ENCODE measurements around the gene IGDCC3.

IGDCC3 gene

GRCh38 chr15:65338823-65339222 lies 39.0 kb downstream of the IGDCC3 start:
- no peak for DNase-seq

- no peak for DNase-seq
Measured at GRCh38 chr15:65338366-65338765, 39.4 kb downstream of the IGDCC3 start.

- no peak for DNase-seq
Measured at GRCh38 chr15:65337436-65338070, 40.2 kb downstream of the IGDCC3 start.

DNA sequence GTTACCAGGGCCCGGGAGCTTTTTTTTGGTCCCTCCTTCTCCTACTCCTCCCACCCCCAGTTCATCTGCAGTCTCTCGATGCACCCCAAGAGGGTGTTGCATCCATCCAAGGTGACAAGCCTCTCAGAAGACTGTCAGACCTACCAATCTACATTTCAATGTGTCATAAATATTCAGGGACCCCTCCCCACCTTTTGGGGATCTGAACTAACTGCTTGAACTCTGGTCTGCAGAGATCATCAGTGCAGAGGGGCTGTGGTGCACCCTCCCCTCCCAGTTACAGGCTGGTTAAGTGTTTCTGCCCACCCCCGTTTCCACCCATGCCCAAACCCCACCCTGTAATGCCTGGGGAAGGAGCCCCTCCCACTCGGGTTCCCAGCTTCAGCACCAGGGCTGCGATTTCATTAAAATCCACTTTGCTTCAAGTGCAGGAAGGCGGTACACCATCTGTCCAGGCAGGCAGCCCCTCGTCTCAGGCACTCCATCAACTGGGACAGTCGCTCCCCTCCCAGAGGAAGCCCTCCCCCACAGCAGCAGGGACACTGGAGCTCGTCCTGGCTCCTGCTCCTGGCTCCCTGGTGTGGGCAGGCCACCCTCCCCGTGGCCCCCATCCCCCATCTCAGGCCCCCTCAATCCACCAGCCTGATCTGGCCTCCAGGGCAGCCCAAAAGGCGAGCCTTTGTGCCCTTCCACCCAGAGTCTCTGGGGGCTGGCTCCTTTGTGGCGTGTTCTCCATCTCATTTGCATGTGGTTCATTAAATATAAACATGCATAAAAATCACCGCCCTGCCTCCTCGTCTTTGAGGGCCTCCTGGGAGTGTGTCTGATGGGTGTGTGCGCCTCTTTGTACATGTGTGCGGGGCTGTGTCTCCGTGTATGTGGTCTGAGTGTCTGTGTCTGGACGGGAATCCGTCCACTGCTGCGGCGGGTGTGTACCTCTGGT lies 41.0 kb downstream of the IGDCC3 start:
- no peak for DNase-seq

DNA sequence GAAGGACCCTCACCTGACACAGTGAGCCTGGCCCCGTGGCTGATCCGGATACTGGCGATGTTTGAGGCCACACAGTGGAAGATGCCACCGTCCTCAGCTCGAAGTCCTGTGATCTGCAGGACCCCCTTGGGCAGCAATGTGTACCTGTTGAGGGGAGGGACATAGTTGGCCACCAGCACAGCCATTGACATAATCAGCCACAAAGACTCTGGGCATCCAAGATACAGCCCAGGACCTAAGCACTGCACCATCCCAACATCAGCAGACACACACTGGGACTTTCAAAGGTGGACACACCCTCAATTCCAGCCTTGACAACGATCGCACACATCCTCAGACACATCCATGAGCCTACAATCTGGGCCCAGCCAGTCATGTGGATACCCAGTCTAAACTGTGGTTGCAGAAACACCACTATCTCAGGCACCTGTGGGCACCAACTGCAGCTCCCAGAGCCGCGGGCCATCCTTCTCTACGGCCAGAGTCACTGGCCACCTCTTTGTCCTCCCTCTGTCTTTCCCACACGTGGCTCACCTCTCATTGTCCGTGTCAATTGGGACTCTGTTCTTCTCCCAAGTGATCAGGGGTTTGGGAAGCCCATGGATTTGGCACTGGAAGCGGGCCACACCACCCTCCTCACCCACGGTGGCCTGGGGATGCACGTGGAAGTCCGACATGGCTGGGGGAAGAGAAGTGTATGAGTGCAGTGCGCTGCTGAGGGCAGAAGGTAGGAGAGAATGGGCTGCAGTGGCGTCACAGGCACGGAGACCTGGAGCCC lies 42.3 kb downstream of the IGDCC3 start:
- no peak for DNase-seq

GRCh38 chr15:65334586-65335231 lies 43.1 kb downstream of the IGDCC3 start:
- DNase-seq: no peak

- DNase-seq: no peak
Measured at GRCh38 chr15:65333856-65334255, 43.9 kb downstream of the IGDCC3 start.

GRCh38 chr15:65333148-65333820 lies 44.5 kb downstream of the IGDCC3 start:
- DNase-seq: no peak

DNA sequence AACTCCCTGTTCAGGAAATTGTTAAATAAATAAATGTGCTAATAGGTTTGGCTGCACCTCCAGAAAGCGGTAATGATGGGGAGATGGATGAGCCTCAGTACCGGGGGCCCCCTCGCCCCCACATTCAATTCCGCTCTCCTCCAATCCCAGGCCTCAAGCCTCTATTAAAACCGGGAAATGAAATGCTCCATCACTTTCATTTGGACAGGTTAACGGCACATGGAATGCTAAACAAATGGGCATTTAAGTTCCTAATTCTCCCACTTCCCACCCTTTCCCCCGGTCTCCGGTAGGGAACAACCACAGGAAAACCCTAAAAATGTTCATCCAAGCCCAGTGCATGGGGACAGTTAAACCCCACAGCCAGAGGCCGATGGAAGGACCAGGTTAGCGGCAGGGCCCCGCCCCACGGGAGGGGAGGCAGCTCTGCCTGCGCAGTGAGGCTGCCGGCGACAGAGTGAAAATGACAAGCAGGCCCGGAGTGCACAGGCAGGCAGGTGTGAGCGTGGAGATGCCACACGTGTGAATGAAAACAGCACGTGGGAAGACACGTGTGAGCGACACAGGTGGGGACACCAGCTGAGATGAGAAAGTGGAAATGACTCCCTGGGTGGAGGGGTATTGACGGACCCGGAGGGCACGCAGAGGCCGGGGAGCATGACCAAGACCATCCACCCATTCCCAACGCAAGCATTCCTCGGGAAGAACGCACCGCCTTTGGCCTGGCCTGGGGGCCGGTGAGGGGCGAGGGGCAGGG lies 45.2 kb downstream of the IGDCC3 start:
- DNase-seq: no peak

DNA sequence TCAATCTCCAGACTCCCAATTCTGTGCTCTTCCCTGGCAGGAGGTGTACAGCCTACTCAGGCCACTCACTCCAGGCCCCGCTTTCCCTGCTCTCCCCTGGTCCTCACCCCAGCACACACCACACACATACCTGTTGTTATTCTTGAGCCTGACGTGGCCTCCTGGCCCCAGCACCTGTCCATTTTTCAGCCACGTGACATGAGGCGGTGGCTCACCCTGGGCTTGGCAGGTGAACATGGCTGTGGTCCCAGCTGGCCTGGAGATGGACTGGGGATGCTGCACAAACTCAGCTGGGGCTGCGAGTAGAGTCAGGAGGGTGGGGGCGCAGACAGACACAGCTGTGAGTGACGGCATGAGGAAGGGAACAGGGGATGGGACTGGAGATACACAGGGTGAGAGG lies 46.0 kb downstream of the IGDCC3 start:
- DNase-seq: no peak

GRCh38 chr15:65330934-65331645 lies 46.7 kb downstream of the IGDCC3 start:
- DNase-seq: no peak

DNA sequence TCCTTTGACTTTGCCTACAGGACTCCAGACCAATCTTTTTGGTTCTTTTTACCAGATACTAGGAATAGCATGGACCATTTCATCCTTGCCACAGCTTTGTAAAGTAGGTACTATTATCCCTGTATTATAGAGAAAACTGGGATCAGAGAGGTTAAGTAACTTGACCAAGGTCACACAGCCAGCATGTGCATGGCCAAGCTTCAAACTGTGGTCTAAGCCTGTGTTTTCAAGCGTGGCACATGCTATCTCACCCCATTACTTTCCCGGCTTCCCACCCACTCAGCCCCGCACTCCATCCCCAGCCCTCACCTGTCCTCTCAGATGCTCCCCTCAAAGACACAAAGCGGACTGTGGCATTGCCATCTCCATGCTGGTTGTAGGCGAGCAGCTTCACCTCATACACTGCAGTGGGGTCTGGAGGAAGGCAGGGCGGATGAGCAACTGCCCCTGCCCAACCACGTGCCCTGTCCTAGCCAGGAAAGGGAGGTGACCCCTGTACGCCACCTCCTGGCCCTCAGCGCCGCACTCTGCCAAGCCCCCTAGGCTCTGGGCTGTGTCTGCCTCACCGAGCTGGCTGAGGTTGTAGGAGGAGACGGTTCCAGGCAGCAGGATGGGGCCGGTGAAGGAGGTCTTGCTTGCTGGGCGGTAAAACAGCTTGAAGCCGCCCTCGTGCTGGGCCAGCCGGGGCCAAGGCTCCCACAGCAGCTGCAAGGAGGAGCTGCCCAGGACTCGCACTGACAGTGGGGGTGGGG lies 47.6 kb downstream of the IGDCC3 start:
- DNase-seq: no peak

GRCh38 chr15:65329288-65329983 lies 48.4 kb downstream of the IGDCC3 start:
- DNase-seq: no peak

DNA sequence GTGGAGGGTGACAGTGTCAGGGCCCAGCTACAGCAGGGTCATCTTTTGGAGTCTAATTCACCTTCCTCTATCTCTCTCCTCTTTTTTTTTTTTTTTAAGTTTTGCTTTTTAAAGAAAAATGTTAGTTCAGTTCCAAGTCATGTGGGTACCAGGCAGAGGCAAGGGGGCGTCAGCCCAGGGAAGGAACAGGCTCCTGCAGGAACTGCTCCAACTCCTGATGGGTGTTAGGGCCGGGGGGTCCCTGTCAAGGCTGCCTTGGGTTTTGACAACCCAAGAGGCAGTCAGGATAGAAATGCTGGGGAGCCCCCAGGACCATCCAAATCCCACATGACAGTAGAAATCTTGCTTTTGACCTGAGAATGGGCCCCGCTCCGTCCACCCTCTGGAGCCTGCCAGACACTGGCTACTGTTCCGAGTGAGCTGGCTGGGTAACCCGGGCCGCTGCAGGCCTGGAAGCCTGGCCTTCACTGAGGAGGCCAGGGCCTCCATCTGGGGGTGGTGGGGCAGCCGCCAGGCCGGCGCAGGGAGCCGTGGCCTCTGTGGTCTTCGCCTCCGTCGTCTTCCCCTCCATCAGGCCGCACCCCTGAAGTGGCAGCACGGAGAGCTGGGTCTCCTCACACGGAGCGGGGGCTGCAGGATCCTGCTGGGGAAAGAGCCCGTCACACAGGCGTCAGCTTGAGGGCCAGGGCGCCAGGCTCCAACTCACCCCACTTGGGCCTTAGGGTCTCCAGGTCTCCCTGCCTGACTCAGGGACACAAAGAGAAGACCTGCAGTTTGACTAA lies 49.1 kb downstream of the IGDCC3 start:
- DNase-seq: no peak

DNA sequence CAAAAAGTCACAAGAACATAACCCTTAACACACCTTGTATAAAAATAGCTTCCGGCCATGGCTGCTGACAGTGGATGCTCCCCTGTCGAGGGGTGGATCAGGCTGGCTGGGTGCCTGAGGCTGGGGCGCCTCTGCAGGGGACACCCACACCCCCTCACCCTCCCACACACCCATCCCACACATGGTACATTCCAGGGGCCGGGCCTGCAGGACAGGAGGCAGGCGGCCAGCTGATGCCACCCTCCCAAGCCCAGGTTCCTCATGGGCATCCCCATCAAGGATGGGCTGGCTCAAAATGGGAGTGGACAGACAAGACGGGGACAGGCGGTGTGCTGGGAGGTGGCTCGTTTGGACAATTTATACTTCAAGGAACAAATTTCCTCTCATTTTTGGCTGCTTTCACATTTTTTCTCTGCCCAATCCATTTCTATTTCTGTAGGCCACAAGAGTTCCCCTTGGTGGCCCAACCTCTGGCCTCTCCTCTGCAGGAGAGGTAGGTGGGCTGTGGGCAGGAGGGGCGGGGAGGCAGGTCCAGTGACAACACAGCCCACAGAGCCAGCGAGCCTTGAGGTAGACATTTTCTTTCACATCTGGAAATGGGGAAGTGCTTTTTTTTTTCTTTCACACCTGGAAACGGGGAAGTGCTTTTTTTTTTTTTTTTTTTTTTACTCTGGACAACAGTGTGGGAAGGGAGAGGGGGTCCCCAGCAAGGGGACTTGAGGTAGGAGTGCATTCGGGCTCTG lies 50.0 kb downstream of the IGDCC3 start:
- DNase-seq: no peak

GRCh38 chr15:65326818-65327217 lies 51.0 kb downstream of the IGDCC3 start:
- no peak for DNase-seq

DNA sequence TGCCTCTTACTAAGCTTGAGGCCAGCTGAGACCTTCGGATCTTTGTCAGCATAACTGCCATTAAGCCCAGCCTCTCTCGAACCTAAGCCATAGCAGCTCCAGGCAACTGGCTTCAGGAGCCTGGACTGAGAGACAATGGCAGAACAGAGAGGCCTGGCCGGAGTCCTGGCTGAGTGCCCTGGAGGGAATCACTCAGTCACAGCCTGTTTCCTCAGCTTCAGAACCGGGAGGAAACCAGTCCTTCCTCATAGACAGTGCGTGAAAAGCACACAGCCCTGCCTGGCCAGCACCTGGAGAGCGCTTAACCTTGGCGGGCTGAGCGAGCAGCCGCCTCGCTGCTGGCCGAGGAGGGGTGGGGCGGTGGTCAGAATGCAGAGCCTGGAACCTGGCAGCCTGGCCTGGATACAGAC lies 51.7 kb downstream of the IGDCC3 start:
- DNase-seq: no peak

DNA sequence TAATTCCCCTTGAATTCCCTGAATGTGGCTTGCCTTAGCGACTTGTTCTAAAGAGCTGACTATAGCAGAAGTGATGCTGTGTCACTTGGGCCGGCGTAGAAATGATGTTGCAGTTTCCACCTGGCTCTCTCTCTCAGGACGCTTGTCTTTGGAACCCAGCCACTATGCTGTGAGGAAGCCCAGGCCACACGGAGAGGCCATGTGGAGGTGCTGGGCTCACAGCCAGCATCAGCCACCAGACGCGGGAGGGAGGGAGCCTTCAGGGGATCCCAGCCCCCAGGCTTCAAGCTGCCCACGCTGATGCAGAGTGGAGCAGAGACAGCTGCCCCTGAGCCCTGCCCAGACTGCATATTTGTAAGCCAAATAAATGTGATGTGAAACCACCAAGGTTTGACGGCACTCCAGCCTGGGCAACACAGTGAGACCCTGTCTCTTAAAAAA lies 54.7 kb downstream of the IGDCC3 start:
- no peak for DNase-seq
